Epithelial cell of proximal tubule (primary cell): ENCODE results near the gene CCNL2. TPM values are rescaled to one million over a fixed set of nuclear protein-coding genes. Genes with fewer than 3 reads are reported as not detected.

Source experiments
- DNase-seq: peaks from one replicate; pipeline ENCODE4 v3.0.0-alpha.2; 2011; ENCODE audit warnings: low read depth
- H3K4me3 ChIP-seq: 2 replicates; pipeline ENCODE4 v1.5.1; 2011; ENCODE audit warnings: low read depth, mild to moderate bottlenecking, low read length
- total RNA-seq: library from RNA; depleted of rRNA; stranded (reverse); fragments of >200 nt; gene quantifications from 2 replicates; pipeline ENCODE4 v1.2.3, GENCODE V29; 2015
- TF ChIP-seq, protein P1 (sequence below): conservative IDR thresholded peaks from 2 replicates; pipeline ENCODE4 v1.5.1; 2012; ENCODE audit warnings: low read depth, mild to moderate bottlenecking, low read length

Gene CCNL2
- total RNA-seq, 1 donor from 2014 or later, result 96.3 TPM

DNA sequence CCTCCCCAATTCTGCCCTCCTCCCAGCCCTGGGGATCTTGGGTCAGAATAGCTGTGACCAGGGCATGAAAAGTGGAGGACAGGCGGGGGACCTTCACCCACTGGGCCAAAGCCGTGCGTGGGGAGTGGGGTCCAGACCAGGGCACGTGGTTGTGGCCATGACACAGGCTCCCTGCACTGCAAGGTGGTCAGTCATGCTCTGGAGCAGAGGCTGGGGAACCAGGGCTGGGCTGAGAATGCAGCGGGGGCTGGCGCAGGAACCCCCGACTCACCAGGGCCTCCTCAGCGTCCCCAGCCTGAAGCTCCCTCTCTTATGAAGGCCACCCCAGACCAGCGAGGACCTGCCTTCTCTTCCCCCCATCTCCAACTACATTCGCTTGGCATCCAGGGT lies 52.6 kb downstream of the CCNL2 start:
- TF ChIP-seq, protein P1, sequence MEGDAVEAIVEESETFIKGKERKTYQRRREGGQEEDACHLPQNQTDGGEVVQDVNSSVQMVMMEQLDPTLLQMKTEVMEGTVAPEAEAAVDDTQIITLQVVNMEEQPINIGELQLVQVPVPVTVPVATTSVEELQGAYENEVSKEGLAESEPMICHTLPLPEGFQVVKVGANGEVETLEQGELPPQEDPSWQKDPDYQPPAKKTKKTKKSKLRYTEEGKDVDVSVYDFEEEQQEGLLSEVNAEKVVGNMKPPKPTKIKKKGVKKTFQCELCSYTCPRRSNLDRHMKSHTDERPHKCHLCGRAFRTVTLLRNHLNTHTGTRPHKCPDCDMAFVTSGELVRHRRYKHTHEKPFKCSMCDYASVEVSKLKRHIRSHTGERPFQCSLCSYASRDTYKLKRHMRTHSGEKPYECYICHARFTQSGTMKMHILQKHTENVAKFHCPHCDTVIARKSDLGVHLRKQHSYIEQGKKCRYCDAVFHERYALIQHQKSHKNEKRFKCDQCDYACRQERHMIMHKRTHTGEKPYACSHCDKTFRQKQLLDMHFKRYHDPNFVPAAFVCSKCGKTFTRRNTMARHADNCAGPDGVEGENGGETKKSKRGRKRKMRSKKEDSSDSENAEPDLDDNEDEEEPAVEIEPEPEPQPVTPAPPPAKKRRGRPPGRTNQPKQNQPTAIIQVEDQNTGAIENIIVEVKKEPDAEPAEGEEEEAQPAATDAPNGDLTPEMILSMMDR, result no peak
- H3K4me3 ChIP-seq, result peak overlapping the region; percentile 84
- no peak for DNase-seq

DNA sequence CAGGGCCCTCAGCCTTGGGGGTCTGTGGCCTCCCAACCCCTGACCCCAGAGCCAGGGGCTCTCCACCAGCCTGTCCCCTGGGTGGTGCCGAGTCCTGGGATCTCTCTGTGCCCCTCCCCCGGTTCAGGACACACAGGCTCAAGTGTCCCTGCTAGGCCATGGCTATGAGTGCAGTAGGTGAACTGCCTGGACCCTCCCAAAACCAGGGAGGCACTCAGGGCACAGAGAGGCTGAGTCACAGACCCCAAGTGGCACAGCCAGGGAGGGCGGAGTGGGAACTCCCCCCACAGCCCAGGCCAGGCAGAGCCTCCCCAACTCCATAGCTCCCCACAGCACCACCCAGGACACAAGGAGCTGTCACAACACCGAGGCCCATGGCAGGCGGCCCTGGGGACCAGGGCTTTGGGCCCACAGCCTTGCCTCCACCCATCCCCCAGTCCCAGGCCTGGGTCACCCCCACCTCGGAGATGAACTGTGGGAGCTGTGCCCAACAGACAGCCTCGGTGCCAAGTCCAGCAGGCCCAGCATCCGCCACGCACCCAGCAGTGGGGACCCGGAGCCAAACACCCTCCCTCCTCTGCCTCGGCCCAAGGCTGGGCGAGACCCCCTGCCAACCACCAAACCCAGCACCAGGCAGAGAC lies 53.2 kb downstream of the CCNL2 start:
- TF ChIP-seq, protein P1, result no peak
- DNase-seq, result no peak
- H3K4me3 ChIP-seq, result peak overlapping the region; percentile 84

DNA sequence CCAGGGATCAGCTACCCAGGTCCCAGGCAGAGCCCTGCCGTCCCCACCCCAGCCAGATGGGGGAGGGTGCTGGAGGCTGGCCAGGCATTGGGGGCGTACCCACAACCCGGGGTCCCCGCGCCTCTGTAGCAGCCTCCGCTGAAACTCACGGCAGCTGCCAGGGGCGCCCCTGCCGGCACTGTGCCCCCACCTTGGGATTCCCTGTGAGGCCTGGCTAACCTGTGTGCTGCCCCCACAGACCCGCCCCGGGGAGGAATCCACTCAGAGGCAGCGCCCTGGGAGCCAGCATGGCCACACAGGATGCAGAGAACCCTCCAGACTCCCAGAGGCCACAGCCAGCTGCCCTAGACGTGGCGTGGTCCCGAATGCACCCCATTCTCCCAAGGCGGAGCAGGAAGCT lies 53.8 kb downstream of the CCNL2 start:
- TF ChIP-seq, protein P1, result no peak
- DNase-seq, result no peak

DNA sequence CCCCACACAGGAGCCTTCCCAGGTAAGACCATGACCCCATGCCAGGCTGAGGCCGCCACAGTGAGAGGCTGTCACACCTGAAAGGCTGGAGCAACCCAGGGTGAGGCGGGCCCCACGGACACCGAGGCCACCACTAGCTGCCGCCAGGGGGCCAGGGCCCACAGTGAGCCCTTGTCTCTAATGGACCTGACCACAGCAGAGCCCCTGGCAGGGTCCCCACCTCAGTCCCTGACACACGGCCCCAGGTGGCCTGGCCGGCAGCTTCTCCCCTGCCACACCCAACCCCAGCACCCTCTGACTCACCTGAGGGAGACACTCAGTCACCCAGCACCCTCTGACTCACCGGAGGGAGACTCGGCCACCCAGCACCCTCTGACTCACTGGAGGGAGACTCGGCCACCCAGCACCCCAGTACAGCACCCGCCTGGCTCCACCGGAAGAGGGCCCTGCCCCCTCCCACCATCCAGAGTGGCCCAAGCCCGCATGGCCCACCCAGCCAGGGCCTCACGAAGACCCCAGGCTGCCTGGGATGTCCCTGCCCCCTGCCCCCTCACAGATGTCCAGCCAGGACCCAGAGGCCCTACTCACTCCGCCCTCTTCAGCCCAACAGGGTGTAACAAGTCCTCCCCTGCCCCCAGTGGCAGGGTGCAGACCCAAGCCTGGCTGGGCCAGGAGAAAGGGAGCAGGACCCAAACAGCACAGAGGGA lies 54.3 kb downstream of the CCNL2 start:
- TF ChIP-seq, protein P1, result peak; percentile 51
- H3K4me3 ChIP-seq, result peak overlapping the region; percentile 26
- DNase-seq, result peak; percentile 35

More for the DNA sequence above, 53.8 kb downstream of the CCNL2 start:
- H3K4me3 ChIP-seq, result peak overlapping the region; percentile 26

DNA sequence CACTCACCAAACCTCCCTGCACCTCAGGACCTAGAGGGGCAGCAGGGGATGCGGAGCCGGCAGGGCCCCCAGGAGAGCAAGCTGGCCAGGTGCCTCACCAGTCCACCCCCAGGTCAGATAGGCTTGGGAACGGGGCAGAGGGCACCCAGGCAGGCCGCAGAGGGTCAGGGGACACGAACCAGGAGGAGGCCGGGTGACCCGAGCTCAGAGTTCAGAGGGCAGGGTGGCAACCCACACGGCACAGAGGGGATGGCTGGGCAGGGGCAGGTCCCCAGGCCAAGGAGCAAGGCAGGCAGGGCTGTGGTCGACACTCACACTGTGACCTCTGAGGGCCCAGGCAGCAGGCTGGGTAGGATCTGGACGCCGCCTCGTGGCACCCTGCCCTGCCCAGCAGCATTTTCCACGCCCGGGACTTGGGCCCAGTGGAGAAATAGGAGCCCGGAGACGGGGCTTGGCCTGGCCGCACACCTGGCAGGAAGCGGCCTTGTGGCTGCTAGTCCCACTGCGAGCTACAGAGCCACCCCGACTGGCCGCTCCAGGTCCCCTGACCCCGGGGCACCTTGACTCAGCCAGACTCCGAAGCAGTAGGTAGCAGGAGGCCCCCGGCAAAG lies 55.2 kb downstream of the CCNL2 start:
- TF ChIP-seq, protein P1, result no peak
- no peak overlapping the region for H3K4me3 ChIP-seq
- DNase-seq, result no peak

DNA sequence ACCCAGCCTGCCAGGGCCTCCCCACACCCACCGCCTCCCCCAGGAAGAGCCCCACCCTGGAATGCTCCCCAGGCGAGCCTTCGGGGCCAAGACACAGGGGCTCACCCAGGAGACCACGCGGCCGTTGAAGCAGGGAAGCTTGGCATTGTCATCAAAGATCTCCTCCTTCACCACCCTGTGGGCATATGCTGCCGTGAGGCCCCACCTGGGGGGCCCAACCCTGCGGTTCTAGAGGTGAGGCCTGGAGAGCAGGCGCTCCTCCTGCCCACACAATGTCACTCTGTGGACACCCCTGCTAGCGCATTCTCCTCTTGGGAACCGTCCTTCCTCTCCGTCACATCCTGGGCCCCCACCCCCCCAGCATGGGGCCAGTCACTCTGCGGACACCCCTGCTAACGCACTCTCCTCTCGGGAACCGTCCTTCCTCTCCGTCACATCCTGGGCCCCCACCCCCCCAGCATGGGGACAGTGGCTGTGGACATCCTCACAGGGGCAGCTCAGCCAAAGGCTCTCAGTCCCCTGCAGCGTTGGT lies 56.5 kb downstream of the CCNL2 start:
- no peak overlapping the region for H3K4me3 ChIP-seq
- DNase-seq, result no peak
- TF ChIP-seq, protein P1, result no peak
